K562 (cell line): ENCODE measurements around the gene CCDC175. TPM values are rescaled to one million over a fixed set of nuclear protein-coding genes. Genes with fewer than 3 reads are reported as not detected.

ENCODE experiments used
- ATAC-seq: fragments of 200-7000 bp; cut with Tn5 transposase; 3 replicates; pipeline ENCODE4 v1.9.1; 2020; ENCODE audit warnings: moderate library complexity
- BruUV-seq: library from RNA; stranded (reverse); fragments of 400-500 nt; replicated peaks from 2 replicates; lab custom pipeline; 2021; lab: Mats Ljungman, UMichigan
- CTCF ChIA-PET: fragments of 300-600 bp; formaldehyde crosslinking; extraction: SDS; loops from one replicate; lab custom pipeline; 2021; ENCODE audit warnings: low intra/inter-chr PET ratio; lab: Yijun Ruan, JAX
- POLR2A ChIA-PET: fragments of 300-600, 350-650 bp; sonication (Branson Sonifier 250); formaldehyde crosslinking; extraction: SDS; loops from one replicate; lab custom pipeline; 2021; ENCODE audit warnings: antibody characterized with exemption, inconsistent platforms; lab: Yijun Ruan, JAX
- DNase-seq, 4 experiments: peaks; one replicate each; pipeline versions ENCODE4 v3.0.0 to v3.0.0-alpha.2; 2011 to 2018; ENCODE audit warnings: low spot score in 3 of 4, mixed read lengths in 3 of 4; ENCODE audit errors: extremely low read depth in 1 of 4
- FAIRE-seq: peaks from 2 replicates; lab custom pipeline; 2011; peaks lifted over from hg19 to GRCh38; lab: Jason Lieb, UNC
- H2AFZ ChIP-seq: 2 replicates; pipeline ENCODE4 v1.6.0; 2011; ENCODE audit warnings: low read depth, low read length, control low read depth, inconsistent platforms
- H3K27ac ChIP-seq: fragments of 200-600 bp; 3 replicates; pipeline ENCODE4 v1.8.0; 2011; ENCODE audit warnings: low read depth, mild to moderate bottlenecking, control low read depth, inconsistent platforms, low read length, moderate library complexity, mixed read lengths; ENCODE audit errors: extremely low read depth
- H3K27me3 ChIP-seq, 2 experiments: fragments of 300-600 bp in 1 of 2; 2 replicates in 1 of 2; 3 replicates in 1 of 2; pipeline versions ENCODE4 v1.6.0 to v1.8.0; 2011; ENCODE audit warnings: inconsistent platforms in 2 of 2, low read length in 2 of 2, mild to moderate bottlenecking in 1 of 2, mixed read lengths in 1 of 2, moderate library complexity in 1 of 2; ENCODE audit not compliant: control insufficient read depth in 2 of 2, insufficient read depth in 2 of 2
- H3K36me3 ChIP-seq: fragments of 300-600 bp; 3 replicates; pipeline ENCODE4 v1.8.0; 2011; ENCODE audit warnings: mild to moderate bottlenecking, low read length, inconsistent platforms; ENCODE audit not compliant: control insufficient read depth, insufficient read depth
- H3K4me1 ChIP-seq, 2 experiments: fragments of 200-600 bp in 1 of 2; replicated peaks in 1 of 2; 2 replicates in 1 of 2; 3 replicates in 1 of 2; pipeline versions ENCODE4 v1.5.1 to v1.8.0; 2011; ENCODE audit warnings: inconsistent platforms in 2 of 2, low read length in 2 of 2, mild to moderate bottlenecking in 1 of 2, mixed read lengths in 1 of 2, moderate library complexity in 1 of 2; ENCODE audit not compliant: control insufficient read depth in 2 of 2, insufficient read depth in 2 of 2
- H3K4me2 ChIP-seq: 2 replicates; pipeline ENCODE4 v1.6.1; 2011; ENCODE audit warnings: low read length, control low read depth, inconsistent platforms, mixed read lengths; ENCODE audit not compliant: insufficient read depth
- H3K4me3 ChIP-seq: fragments of 200-600 bp; sonication (generic), shearing (Covaris generic); 2 replicates; pipeline ENCODE4 v1.5.1; 2016; ENCODE audit warnings: control low read depth, inconsistent platforms
- H3K79me2 ChIP-seq: fragments of 200-600 bp; 3 replicates; pipeline ENCODE4 v1.8.0; 2011; ENCODE audit warnings: low read length, inconsistent platforms; ENCODE audit not compliant: control insufficient read depth, insufficient read depth
- H3K9ac ChIP-seq, 2 experiments: 2 replicates each; pipeline versions ENCODE4 v1.6.0 to v1.6.1; 2011; ENCODE audit warnings: low read depth in 2 of 2, low read length in 2 of 2, control low read depth in 1 of 2, inconsistent platforms in 1 of 2, mild to moderate bottlenecking in 1 of 2, mixed read lengths in 1 of 2; ENCODE audit not compliant: insufficient read depth in 1 of 2
- H3K9me1 ChIP-seq: one replicate; pipeline ENCODE4 v1.6.0; 2011; ENCODE audit warnings: inconsistent platforms, mild to moderate bottlenecking, low read length, moderate library complexity; ENCODE audit not compliant: control insufficient read depth, insufficient read depth
- H3K9me3 ChIP-seq: replicated peaks from 2 replicates; pipeline ENCODE4 v1.5.1; 2011; ENCODE audit warnings: low read depth, low read length, inconsistent platforms; ENCODE audit not compliant: control insufficient read depth, insufficient read depth
- H4K20me1 ChIP-seq: replicated peaks from 2 replicates; pipeline ENCODE4 v1.6.1; 2011; ENCODE audit warnings: low read length, inconsistent platforms, mixed read lengths; ENCODE audit not compliant: control insufficient read depth, insufficient read depth
- CEBPB ChIP-seq: fragments of 450-650 bp; IDR thresholded peaks from 2 replicates; pipeline ENCODE4 v1.6.1; 2016; ENCODE audit warnings: missing genetic modification characterization, missing compliant biosample characterization
- DPF2 ChIP-seq: fragments of 450-650 bp; IDR thresholded peaks from 2 replicates; pipeline ENCODE4 v1.6.1; 2016
- EWSR1 ChIP-seq: fragments of 450-650 bp; IDR thresholded peaks from 2 replicates; pipeline ENCODE4 v1.6.1; 2018; ENCODE audit warnings: borderline replicate concordance, mild to moderate bottlenecking, low read depth, moderate library complexity; ENCODE audit not compliant: partially characterized antibody
- FOXA3 ChIP-seq, 2 experiments: fragments of 450-650 bp in 1 of 2; sonication (generic) in 1 of 2; formaldehyde crosslinking; IDR thresholded peaks in 1 of 2; conservative IDR thresholded peaks in 1 of 2; 2 replicates each; pipeline versions ENCODE4 v1.4.0 to v1.8.0; 2020 to 2022; ENCODE audit warnings: mild to moderate bottlenecking in 2 of 2, missing genetic modification reagents in 1 of 2
- GTF2F1 ChIP-seq: IDR thresholded peaks from 2 replicates; pipeline ENCODE4 v1.6.1; 2011; ENCODE audit warnings: low read depth, low read length, improper control_type of control experiment
- HDAC6 ChIP-seq: IDR thresholded peaks from 2 replicates; pipeline ENCODE4 v1.6.1; 2012; ENCODE audit warnings: low read depth, mild to moderate bottlenecking, control low read depth, inconsistent platforms, low read length, moderate library complexity
- JUNB ChIP-seq: fragments of 450-650 bp; formaldehyde crosslinking; conservative IDR thresholded peaks from 2 replicates; pipeline ENCODE4 v1.4.0; 2020; ENCODE audit warnings: mild to moderate bottlenecking
- LCOR ChIP-seq: sonication (generic); formaldehyde crosslinking; IDR thresholded peaks from 2 replicates; pipeline ENCODE4 v1.8.0; 2022; ENCODE audit warnings: mild to moderate bottlenecking, missing genetic modification reagents
- MEF2D ChIP-seq: conservative IDR thresholded peaks from 2 replicates; pipeline ENCODE4 v1.6.1; 2016; ENCODE audit warnings: low read depth, missing genetic modification characterization, missing compliant biosample characterization
- NR3C1 ChIP-seq: sonication (generic); formaldehyde crosslinking; IDR thresholded peaks from 2 replicates; pipeline ENCODE4 v1.8.1; 2022; ENCODE audit warnings: missing genetic modification reagents
- SAFB ChIP-seq: fragments of 200-400 bp; formaldehyde crosslinking; IDR thresholded peaks from 2 replicates; pipeline ENCODE4 v1.6.1; 2017; ENCODE audit warnings: low read depth, low read length, borderline replicate concordance
- STAT5B ChIP-seq: fragments of 250-450 bp; sonication (Bioruptor Pico); IDR thresholded peaks from 2 replicates; pipeline ENCODE4 v1.8.0; 2021; ENCODE audit warnings: mild to moderate bottlenecking, inconsistent platforms
- ZNF316 ChIP-seq: fragments of 450-650 bp; IDR thresholded peaks from 2 replicates; pipeline ENCODE4 v1.6.1; 2016
- ZNF707 ChIP-seq: fragments of 250-450 bp; sonication (Bioruptor Pico); conservative IDR thresholded peaks from 2 replicates; pipeline ENCODE4 v1.8.0; 2022; ENCODE audit warnings: inconsistent platforms, mild to moderate bottlenecking, moderate library complexity
- WGBS: fragments of 100-300 bp; shearing (Covaris generic); methylation state at CpG from one replicate; pipeline ENCODE4 v1.1.6; 2016; ENCODE audit warnings: low coverage, mixed read lengths; ENCODE audit not compliant: insufficient coverage; ENCODE audit errors: missing lambda C conversion rate; 5-methylcytosine and 5-hydroxymethylcytosine counted together
- in situ Hi-C: fragments of 300-500 bp; cut with MboI; formaldehyde crosslinking; loops from 4 replicates; pipeline ENCODE4 v1.15.0; 2018; ENCODE audit warnings: inconsistent platforms, mixed read lengths
- intact Hi-C: fragments of 100-400 bp; cut with micrococcal nuclease; formaldehyde crosslinking; loops from 2 replicates; pipeline ENCODE4 v1.14.2; 2022
- polyA plus RNA-seq, 8 experiments: library from polyadenylated mRNA; depleted of rRNA in 4 of 8; stranded (reverse) in 5 of 8; unstranded in 3 of 8; fragments of >200 nt; fragmentation: Nextera tagmentation in 2 of 8; fragmentation: Illumina TruSeq in 1 of 8; extraction: Ambion mirVana in 2 of 8; extraction: Trizol in 1 of 8; gene quantifications; 2 replicates each; pipeline versions ENCODE4 v1.2.1 to v1.2.3, GENCODE V29; 2011 to 2014; ENCODE audit warnings: inconsistent platforms in 1 of 8, missing spikeins in 1 of 8
- total RNA-seq, 7 experiments: library from RNA; depleted of rRNA in 6 of 7; stranded (reverse); fragments of >200 nt in 6 of 7; fragmentation: Illumina TruSeq in 2 of 7; extraction: Trizol in 2 of 7; gene quantifications; 2 replicates each; pipeline versions ENCODE4 v1.2.1 to v1.2.3, GENCODE V29; 2011 to 2021; ENCODE audit warnings: low replicate concordance in 1 of 7
- TF ChIP-seq, protein P1 (sequence below): fragments of 450-650 bp; formaldehyde crosslinking; IDR thresholded peaks from 2 replicates; pipeline ENCODE4 v1.4.0; 2020; ENCODE audit warnings: mild to moderate bottlenecking, moderate library complexity

Gene CCDC175
- total and polyA plus RNA-seq, 9 of the 15 experiments (the other 6 are each of a cell fraction or from before 2014, with no cell fraction given): not detected

- TF ChIP-seq EWSR1: no peak
- TF ChIP-seq MEF2D (tag): no peak
These were observed 46.0 kb upstream of the CCDC175 start (continued) for GRCh38 chr14:59622631-59623030.

DNA sequence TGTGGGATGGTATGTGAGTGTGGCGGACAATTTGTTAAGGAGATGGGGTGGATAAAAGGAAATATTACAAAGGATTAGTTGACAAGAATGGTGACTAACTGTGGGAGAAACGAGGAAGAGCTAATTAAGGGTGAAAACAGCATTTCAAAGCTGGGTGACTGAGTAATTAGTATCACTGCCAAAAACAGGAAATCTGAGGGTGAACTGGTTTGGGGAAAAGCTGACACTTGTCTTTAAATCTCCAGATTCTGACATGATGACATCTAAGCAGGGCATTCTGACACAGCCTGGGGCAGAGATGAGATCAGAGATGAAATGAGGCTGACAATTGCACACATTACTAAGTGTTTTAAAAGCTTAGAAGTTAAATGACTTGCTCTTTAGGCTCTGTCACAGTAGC, 42.4 kb upstream of the CCDC175 start:
- POLR2A ChIA-PET: no interaction called here

More for the DNA sequence above, 42.4 kb upstream of the CCDC175 start:
- no peak for FAIRE-seq
- Histone ChIP-seq H3K4me2 (no peak overlapping the region), H3K4me3 (no peak overlapping the region), H3K4me1 (no peaks in the 10 kb centered on the region), H3K9me1 (no peaks in the 10 kb centered on the region), H3K79me2 (no peaks in the 10 kb centered on the region), H4K20me1 (no peaks in the 10 kb centered on the region), H3K27ac (no peak overlapping the region), H3K27me3 (no peaks in the 10 kb centered on the region), H3K9ac (no peak overlapping the region), H2AFZ (no peak overlapping the region), H3K36me3 (no peaks in the 10 kb centered on the region), H3K9me3 (no peaks in the 10 kb centered on the region)
- BruUV-seq: no TSS peak
- in situ Hi-C loops (no loop called here), intact Hi-C loops (no loop called here)
- CTCF ChIA-PET: no interaction called here
- TF ChIP-seq ZNF707 (CRISPR knock-in tag) (no peak), CEBPB (tag) (no peak), LCOR (no peak), SAFB (no peak), ZNF316 (no peak), JUNB (CRISPR knock-in tag) (no peak), NR3C1 (no peak), STAT5B (CRISPR knock-in tag) (no peak), HDAC6 (no peak), FOXA3 (CRISPR knock-in tag; conservative IDR thresholded peaks at IDR 0.05 in 1 of 2, IDR thresholded peaks at IDR 0.05 in 1 of 2) (no peak), DPF2 (no peak), GTF2F1 (no peak)
- TF ChIP-seq, protein P1, sequence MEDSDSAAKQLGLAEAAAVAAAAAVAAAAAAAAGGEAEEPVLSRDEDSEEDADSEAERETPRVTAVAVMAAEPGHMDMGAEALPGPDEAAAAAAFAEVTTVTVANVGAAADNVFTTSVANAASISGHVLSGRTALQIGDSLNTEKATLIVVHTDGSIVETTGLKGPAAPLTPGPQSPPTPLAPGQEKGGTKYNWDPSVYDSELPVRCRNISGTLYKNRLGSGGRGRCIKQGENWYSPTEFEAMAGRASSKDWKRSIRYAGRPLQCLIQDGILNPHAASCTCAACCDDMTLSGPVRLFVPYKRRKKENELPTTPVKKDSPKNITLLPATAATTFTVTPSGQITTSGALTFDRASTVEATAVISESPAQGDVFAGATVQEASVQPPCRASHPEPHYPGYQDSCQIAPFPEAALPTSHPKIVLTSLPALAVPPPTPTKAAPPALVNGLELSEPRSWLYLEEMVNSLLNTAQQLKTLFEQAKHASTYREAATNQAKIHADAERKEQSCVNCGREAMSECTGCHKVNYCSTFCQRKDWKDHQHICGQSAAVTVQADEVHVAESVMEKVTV (CRISPR knock-in tag): no peak
- ATAC-seq: no peak
- DNase-seq: no peak
- WGBS: 6% methylated on average over 2 of the region's 2 CpGs
